GM21526 (cell line): ENCODE measurements around the gene ABCA13.

ENCODE experiments used
- ATAC-seq: cut with Tn5 transposase; IDR thresholded peaks from one replicate; pipeline ENCODE4 v1.9.1; 2021; ENCODE audit warnings: moderate library complexity; ENCODE audit not compliant: unreplicated experiment, low FRiP score

The ABCA13 gene

GRCh38 chr7:48595756-48596155, 424.5 kb downstream of the ABCA13 start:
- no peak for ATAC-seq

DNA sequence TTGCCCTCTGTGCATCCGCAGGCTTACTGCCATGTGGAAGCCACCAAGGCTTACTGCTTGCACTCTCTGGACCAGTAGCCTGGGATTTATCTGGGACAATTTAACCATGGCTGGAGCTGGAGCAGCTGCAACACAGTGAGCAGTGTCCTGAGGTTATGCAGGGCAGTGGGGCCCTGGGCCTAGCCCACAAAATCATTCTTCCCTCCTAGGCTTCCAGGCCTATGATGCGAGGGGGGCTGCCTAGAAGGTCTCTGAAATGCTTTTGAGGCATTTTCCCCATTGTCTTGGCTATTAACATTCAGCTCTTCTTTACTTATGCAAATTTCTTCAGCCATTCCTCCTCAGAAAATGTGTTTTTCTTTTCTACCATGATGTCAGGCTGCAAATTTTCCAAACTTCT, 439.4 kb downstream of the ABCA13 start:
- ATAC-seq: no peak

DNA sequence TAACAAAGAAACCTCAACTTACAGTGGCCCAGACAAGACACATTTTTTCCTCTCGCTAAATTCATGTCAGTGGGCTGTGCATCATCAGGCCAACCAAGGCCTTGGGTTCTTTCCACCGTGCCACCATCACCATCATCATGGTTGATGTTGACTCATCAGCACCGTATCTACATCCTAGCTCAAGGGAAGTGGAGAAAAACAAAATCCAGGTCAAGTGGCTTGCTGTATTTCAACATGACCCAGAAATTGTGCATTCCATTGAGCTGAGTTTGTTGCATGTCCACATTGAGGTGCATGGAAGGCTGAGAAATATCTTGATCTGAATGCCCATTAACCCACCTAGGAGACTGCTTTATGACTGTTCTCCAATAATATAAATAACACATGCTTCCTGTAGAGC, 440.7 kb downstream of the ABCA13 start:
- no peak for ATAC-seq

DNA sequence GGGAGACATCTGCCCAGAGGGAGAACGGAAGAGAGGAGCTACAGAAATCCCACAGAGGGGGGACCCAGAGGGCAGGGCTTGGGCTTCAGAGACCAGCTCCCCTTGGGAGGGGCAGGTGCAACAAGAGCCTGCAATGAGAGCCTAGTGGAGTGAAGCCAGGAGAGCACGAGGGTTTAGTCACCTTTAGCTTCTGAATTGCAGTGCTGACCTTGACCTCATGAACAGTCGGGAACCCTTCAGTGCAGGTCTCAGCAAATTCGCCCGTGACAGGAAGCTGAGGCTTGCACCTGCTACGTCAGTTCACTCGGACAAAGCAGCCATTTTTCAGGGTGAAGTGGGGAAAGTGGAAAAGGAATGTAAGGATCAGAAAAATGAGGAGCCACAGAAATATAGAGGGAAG, 446.2 kb downstream of the ABCA13 start:
- ATAC-seq: no peak

- ATAC-seq: no peak
Observed at GRCh38 chr7:48617993-48618392, 446.7 kb downstream of the ABCA13 start.

GRCh38 chr7:48621076-48621475, 449.8 kb downstream of the ABCA13 start:
- ATAC-seq: no peak

GRCh38 chr7:48627164-48627563, 455.9 kb downstream of the ABCA13 start:
- no peak for ATAC-seq

- no peak for ATAC-seq
Observed at GRCh38 chr7:48628793-48629349, 457.6 kb downstream of the ABCA13 start.

DNA sequence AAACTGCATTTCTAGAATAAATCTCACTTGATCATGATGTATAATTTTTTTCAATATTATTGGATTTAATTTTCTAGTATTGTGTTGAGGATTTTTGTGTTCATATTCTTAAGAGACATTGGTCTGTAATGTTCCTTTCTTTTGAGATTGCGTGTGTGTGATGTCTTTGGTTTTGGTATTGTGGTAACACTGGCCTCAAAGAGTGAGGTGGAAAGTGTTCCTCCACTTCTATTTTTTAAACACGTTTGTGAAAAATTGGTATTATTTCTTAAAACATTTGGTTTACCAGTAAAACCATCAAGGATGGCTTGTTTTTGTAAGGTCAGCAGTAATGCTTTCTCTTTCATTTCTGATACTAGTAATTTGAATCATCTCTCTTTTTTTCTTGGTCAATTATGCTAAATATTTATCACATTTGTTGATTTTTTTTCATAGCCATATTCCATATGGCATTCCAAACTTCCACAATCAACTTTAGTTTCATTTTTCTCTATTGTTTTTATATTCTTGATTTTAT, 462.9 kb downstream of the ABCA13 start:
- no peak for ATAC-seq

GRCh38 chr7:48635796-48636195, 464.5 kb downstream of the ABCA13 start:
- ATAC-seq: no peak

- ATAC-seq: no peak
Observed at GRCh38 chr7:48636391-48637015, 465.2 kb downstream of the ABCA13 start.

DNA sequence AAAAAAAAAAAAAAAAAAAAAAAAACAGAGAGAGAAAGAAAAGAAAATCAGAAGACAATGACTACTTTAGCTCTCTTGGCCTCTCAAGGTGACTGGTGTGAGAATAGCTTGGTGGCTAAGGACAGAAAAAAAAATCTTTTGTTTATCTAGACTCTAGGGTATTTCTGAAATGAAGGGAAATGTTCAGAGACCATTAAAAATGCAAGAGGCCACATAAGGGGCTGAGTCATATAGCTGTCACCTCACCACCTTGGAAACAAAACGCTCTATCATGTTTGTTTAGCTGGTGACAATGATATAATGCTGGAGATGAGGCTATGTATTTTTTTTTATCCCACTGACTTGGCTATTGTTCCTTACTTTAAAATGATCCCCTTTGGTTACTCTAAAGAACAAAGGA, 466.1 kb downstream of the ABCA13 start:
- no peak for ATAC-seq

- ATAC-seq: no peak
Observed at GRCh38 chr7:48638041-48638440, 466.8 kb downstream of the ABCA13 start.

- ATAC-seq: no peak
Observed at GRCh38 chr7:48643431-48644013, 472.3 kb downstream of the ABCA13 start.

GRCh38 chr7:48658138-48658537, 486.9 kb downstream of the ABCA13 start:
- no peak for ATAC-seq

DNA sequence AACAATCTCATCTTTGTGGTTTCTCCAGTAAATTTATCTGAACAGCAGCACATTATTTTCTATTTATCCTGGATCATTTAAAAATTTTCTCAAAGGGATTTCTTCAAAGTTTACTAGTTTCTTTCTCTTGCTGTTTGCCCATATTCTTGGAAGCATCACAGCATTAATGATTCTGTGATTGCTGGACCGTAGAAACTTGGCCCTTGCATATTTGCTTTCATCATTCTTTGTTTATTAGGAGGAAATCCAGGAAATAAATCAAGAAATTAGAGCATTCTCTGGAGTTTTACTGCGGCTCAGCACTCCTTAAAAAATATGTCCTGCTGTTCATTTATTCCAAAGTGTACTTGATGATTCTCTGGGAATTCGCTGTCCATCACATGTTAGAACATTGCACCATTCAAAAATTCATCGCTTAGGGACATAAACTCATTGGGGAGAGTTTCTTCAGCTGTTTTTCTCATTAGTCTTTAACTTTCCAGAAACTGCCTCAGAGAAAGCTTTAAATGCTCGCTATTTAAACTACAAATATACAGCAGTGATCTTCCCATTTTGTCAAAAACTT, 489.1 kb downstream of the ABCA13 start:
- ATAC-seq: no peak

GRCh38 chr7:48664241-48664640, 493.0 kb downstream of the ABCA13 start:
- no peak for ATAC-seq

DNA sequence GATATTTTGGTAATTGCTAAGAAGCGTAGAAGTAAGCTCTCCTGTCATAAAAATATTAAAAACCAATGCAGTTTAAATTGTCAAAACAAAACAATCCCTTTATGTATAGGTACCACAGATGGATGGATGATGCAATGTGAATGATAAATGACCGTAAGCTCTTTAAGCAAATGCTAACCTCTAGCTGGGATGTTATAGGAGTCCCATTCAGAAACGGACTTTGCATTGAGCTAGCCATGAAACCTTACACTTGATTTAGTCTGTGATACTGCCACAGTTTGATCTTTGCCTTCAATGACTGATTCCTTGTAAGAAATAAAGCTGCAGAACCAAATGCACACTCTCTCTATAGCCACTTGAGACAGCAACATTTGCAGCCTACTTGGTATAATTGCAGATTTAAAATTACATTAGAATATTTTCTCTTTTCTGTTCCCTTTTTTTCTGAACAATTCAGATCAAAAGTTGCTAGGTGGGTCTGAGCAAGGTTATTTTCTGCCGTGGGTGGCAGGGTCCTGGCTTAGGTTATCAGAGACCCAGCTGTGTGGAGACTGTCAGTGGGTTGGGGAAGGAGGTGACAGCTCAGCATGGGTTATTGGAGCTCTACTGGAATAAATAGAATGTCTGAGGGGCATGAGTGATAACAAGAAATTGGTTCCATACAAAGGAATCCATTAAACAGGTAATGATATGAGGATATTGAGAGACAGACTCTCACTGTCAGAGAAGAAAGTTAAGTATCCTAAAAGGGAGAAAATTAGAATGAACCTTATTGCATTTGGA, 494.3 kb downstream of the ABCA13 start:
- no peak for ATAC-seq

- ATAC-seq: no peak
Observed at GRCh38 chr7:48667407-48667806, 496.1 kb downstream of the ABCA13 start.

GRCh38 chr7:48671656-48672055, 500.4 kb downstream of the ABCA13 start:
- ATAC-seq: no peak

DNA sequence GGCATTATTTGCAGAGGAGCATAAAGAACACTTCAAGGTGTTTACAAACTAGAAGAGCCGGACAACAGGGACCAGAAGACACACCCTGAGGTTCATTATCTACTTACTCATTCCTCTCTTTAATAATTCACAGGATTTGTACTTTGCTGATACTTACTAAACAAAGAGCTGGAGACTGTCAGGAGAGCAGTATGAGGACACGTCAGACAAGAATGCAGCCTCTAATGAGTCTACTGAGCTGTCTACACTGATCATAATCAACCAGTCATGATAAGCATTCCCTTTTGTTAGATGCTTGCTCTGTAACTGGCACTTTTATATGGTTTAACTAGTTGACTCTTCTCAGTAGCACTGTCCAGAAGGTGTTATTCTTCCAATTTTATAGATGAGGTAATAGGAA, 509.7 kb downstream of the ABCA13 start:
- no peak for ATAC-seq
